ENCODE data around the gene MPI.

Gene MPI

DNA sequence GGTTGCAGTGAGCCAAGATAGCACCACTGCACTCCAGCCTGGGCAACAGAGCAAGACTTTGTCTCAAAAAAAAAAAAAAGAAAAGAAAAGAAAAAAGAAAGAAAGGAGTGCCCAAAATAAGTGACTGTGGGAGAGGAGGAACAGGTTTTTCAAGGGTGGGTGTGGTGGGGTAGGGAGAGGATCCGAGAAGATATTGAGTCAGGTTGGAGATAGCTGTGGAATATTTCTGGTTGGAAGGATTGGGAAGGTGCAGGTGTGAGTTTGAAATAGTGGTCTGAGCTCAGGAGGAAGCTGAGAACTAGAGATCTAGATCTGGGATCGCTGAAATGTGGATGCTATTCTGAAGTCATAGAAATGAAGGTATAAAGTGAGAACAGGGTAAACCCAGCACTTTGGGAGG lies 24.5 kb upstream of the MPI start:
- no peak for DNase-seq (ENCODE audit: extremely low read depth, low read depth)
- TF ChIP-seq, protein P1, sequence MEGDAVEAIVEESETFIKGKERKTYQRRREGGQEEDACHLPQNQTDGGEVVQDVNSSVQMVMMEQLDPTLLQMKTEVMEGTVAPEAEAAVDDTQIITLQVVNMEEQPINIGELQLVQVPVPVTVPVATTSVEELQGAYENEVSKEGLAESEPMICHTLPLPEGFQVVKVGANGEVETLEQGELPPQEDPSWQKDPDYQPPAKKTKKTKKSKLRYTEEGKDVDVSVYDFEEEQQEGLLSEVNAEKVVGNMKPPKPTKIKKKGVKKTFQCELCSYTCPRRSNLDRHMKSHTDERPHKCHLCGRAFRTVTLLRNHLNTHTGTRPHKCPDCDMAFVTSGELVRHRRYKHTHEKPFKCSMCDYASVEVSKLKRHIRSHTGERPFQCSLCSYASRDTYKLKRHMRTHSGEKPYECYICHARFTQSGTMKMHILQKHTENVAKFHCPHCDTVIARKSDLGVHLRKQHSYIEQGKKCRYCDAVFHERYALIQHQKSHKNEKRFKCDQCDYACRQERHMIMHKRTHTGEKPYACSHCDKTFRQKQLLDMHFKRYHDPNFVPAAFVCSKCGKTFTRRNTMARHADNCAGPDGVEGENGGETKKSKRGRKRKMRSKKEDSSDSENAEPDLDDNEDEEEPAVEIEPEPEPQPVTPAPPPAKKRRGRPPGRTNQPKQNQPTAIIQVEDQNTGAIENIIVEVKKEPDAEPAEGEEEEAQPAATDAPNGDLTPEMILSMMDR (IDR thresholded peaks at IDR 0.05; ENCODE audit: low read depth, low read length) = no peak

- DNase-seq (ENCODE audit: extremely low read depth, low read depth) = no peak
- TF ChIP-seq, protein P1 (IDR thresholded peaks at IDR 0.05; ENCODE audit: low read depth, low read length) = no peak
Observed at GRCh38 chr15:74866090-74866489, 23.8 kb upstream of the MPI start.

DNA sequence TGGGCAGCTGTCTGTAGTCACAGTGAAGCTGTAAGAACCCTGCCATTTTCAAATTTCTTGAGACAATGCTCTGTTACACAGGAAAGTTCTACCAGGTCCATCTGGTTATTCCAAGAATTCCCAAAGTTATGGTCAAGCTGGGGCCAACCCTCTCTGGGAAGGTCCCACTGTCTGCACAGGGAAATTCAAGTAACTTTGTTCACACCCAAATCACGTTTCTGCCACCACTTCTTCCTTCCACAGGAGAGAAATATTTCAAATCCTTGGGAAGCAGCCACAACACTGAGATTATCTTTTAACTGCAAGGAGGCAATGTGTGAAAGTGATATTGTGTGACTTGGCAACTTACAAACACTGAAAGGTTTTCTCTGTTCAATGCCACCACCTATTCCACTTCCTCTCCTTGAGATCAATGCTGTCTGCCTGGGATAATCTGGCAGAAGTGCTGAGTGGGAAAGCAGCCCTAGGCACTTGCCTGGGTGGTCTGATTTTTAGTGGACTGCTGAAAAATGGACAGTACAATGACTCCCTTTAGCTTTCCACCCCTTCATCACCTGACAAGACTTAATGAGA lies 22.3 kb upstream of the MPI start:
- DNase-seq (ENCODE audit: extremely low read depth, low read depth) = no peak
- TF ChIP-seq, protein P1 (IDR thresholded peaks at IDR 0.05; ENCODE audit: low read depth, low read length) = no peak

GRCh38 chr15:74868059-74868458 lies 21.8 kb upstream of the MPI start:
- DNase-seq (ENCODE audit: extremely low read depth, low read depth) = no peak
- TF ChIP-seq, protein P1 (IDR thresholded peaks at IDR 0.05; ENCODE audit: low read depth, low read length) = no peak

DNA sequence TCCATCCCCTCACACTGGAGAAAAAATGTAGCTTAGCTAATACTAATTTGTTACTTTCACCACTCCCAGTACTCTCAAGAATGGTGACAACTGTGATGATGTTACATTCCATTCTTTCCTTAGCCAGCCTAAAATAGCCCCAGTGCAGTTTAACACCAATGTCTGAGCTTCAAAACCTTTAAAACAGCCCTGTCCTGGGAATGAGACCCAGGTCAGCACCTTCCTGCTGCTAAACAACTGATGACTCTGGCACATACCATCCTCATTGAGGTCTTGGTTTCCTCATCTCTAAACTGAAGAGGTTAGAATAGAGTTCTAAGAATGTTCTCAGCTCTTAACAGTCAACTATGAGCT lies 20.5 kb upstream of the MPI start:
- TF ChIP-seq, protein P1 (IDR thresholded peaks at IDR 0.05; ENCODE audit: low read depth, low read length) = no peak
- DNase-seq (ENCODE audit: extremely low read depth, low read depth) = no peak

GRCh38 chr15:74869726-74870407 lies 20.0 kb upstream of the MPI start:
- TF ChIP-seq, protein P1 (IDR thresholded peaks at IDR 0.05; ENCODE audit: low read depth, low read length) = no peak
- no peak for DNase-seq (ENCODE audit: extremely low read depth, low read depth)

- DNase-seq (ENCODE audit: extremely low read depth, low read depth) = no peak
- TF ChIP-seq, protein P1 (IDR thresholded peaks at IDR 0.05; ENCODE audit: low read depth, low read length) = no peak
Observed at GRCh38 chr15:74870436-74871215, 19.2 kb upstream of the MPI start.

All from AG09319 (cell line).